K562 (cell line): Measurements from ENCODE around the gene MEDAG. TPM values are rescaled to one million over a fixed set of nuclear protein-coding genes. Genes with fewer than 3 reads are reported as not detected.

Experiments
- ATAC-seq: fragments of 200-7000 bp; cut with Tn5 transposase; 3 replicates; pipeline ENCODE4 v1.9.1; 2020; ENCODE audit warnings: moderate library complexity
- BruUV-seq: library from RNA; stranded (reverse); fragments of 400-500 nt; replicated peaks from 2 replicates; lab custom pipeline; 2021; lab: Mats Ljungman, UMichigan
- CTCF ChIA-PET: fragments of 300-600 bp; formaldehyde crosslinking; extraction: SDS; loops from one replicate; lab custom pipeline; 2021; ENCODE audit warnings: low intra/inter-chr PET ratio; lab: Yijun Ruan, JAX
- POLR2A ChIA-PET: fragments of 300-600, 350-650 bp; sonication (Branson Sonifier 250); formaldehyde crosslinking; extraction: SDS; loops from one replicate; lab custom pipeline; 2021; ENCODE audit warnings: antibody characterized with exemption, inconsistent platforms; lab: Yijun Ruan, JAX
- DNase-seq, 4 experiments: peaks; one replicate each; pipeline versions ENCODE4 v3.0.0 to v3.0.0-alpha.2; 2011 to 2018; ENCODE audit warnings: low spot score in 3 of 4, mixed read lengths in 3 of 4; ENCODE audit errors: extremely low read depth in 1 of 4
- FAIRE-seq: peaks from 2 replicates; lab custom pipeline; 2011; peaks lifted over from hg19 to GRCh38; lab: Jason Lieb, UNC
- H2AFZ ChIP-seq: 2 replicates; pipeline ENCODE4 v1.6.0; 2011; ENCODE audit warnings: low read depth, low read length, control low read depth, inconsistent platforms
- H3K27ac ChIP-seq: fragments of 200-600 bp; 3 replicates; pipeline ENCODE4 v1.8.0; 2011; ENCODE audit warnings: low read depth, mild to moderate bottlenecking, control low read depth, inconsistent platforms, low read length, moderate library complexity, mixed read lengths; ENCODE audit errors: extremely low read depth
- H3K27me3 ChIP-seq, 2 experiments: fragments of 300-600 bp in 1 of 2; 2 replicates in 1 of 2; 3 replicates in 1 of 2; pipeline versions ENCODE4 v1.6.0 to v1.8.0; 2011; ENCODE audit warnings: inconsistent platforms in 2 of 2, low read length in 2 of 2, mild to moderate bottlenecking in 1 of 2, mixed read lengths in 1 of 2, moderate library complexity in 1 of 2; ENCODE audit not compliant: control insufficient read depth in 2 of 2, insufficient read depth in 2 of 2
- H3K36me3 ChIP-seq: fragments of 300-600 bp; 3 replicates; pipeline ENCODE4 v1.8.0; 2011; ENCODE audit warnings: mild to moderate bottlenecking, low read length, inconsistent platforms; ENCODE audit not compliant: control insufficient read depth, insufficient read depth
- H3K4me1 ChIP-seq, 2 experiments: fragments of 200-600 bp in 1 of 2; replicated peaks in 1 of 2; 2 replicates in 1 of 2; 3 replicates in 1 of 2; pipeline versions ENCODE4 v1.5.1 to v1.8.0; 2011; ENCODE audit warnings: inconsistent platforms in 2 of 2, low read length in 2 of 2, mild to moderate bottlenecking in 1 of 2, mixed read lengths in 1 of 2, moderate library complexity in 1 of 2; ENCODE audit not compliant: control insufficient read depth in 2 of 2, insufficient read depth in 2 of 2
- H3K4me2 ChIP-seq: 2 replicates; pipeline ENCODE4 v1.6.1; 2011; ENCODE audit warnings: low read length, control low read depth, inconsistent platforms, mixed read lengths; ENCODE audit not compliant: insufficient read depth
- H3K4me3 ChIP-seq: fragments of 200-600 bp; sonication (generic), shearing (Covaris generic); 2 replicates; pipeline ENCODE4 v1.5.1; 2016; ENCODE audit warnings: control low read depth, inconsistent platforms
- H3K79me2 ChIP-seq: fragments of 200-600 bp; 3 replicates; pipeline ENCODE4 v1.8.0; 2011; ENCODE audit warnings: low read length, inconsistent platforms; ENCODE audit not compliant: control insufficient read depth, insufficient read depth
- H3K9ac ChIP-seq, 2 experiments: 2 replicates each; pipeline versions ENCODE4 v1.6.0 to v1.6.1; 2011; ENCODE audit warnings: low read depth in 2 of 2, low read length in 2 of 2, control low read depth in 1 of 2, inconsistent platforms in 1 of 2, mild to moderate bottlenecking in 1 of 2, mixed read lengths in 1 of 2; ENCODE audit not compliant: insufficient read depth in 1 of 2
- H3K9me1 ChIP-seq: one replicate; pipeline ENCODE4 v1.6.0; 2011; ENCODE audit warnings: inconsistent platforms, mild to moderate bottlenecking, low read length, moderate library complexity; ENCODE audit not compliant: control insufficient read depth, insufficient read depth
- H3K9me3 ChIP-seq: replicated peaks from 2 replicates; pipeline ENCODE4 v1.5.1; 2011; ENCODE audit warnings: low read depth, low read length, inconsistent platforms; ENCODE audit not compliant: control insufficient read depth, insufficient read depth
- H4K20me1 ChIP-seq: replicated peaks from 2 replicates; pipeline ENCODE4 v1.6.1; 2011; ENCODE audit warnings: low read length, inconsistent platforms, mixed read lengths; ENCODE audit not compliant: control insufficient read depth, insufficient read depth
- ETV5 ChIP-seq: sonication (generic); formaldehyde crosslinking; IDR thresholded peaks from 2 replicates; pipeline ENCODE4 v1.4.0; 2020; ENCODE audit warnings: low read depth, mild to moderate bottlenecking, missing genetic modification reagents
- FIP1L1 ChIP-seq: fragments of 200-400 bp; formaldehyde crosslinking; IDR thresholded peaks from 2 replicates; pipeline ENCODE4 v1.6.1; 2018; ENCODE audit warnings: mild to moderate bottlenecking, low read depth, low read length; ENCODE audit not compliant: poor library complexity, severe bottlenecking
- HNRNPH1 ChIP-seq: fragments of 200-400 bp; formaldehyde crosslinking; optimal IDR thresholded peaks from 2 replicates; pipeline ENCODE3; 2017; ENCODE audit warnings: low read depth, mild to moderate bottlenecking, low read length, moderate library complexity
- KAT7 ChIP-seq: sonication (generic); formaldehyde crosslinking; IDR thresholded peaks from 2 replicates; pipeline ENCODE4 v1.8.0; 2022; ENCODE audit warnings: missing genetic modification reagents, mild to moderate bottlenecking, borderline replicate concordance
- LEF1 ChIP-seq: fragments of 450-650 bp; IDR thresholded peaks from 2 replicates; pipeline ENCODE4 v1.6.1; 2016; ENCODE audit warnings: mild to moderate bottlenecking
- NR3C1 ChIP-seq: sonication (generic); formaldehyde crosslinking; IDR thresholded peaks from 2 replicates; pipeline ENCODE4 v1.8.1; 2022; ENCODE audit warnings: missing genetic modification reagents
- PHF20 ChIP-seq: fragments of 450-650 bp; IDR thresholded peaks from 2 replicates; pipeline ENCODE4 v1.6.1; 2018; ENCODE audit not compliant: partially characterized antibody
- POLR3A ChIP-seq: IDR thresholded peaks from 2 replicates; pipeline ENCODE4 v1.6.1; 2011; ENCODE audit warnings: borderline replicate concordance, mild to moderate bottlenecking, moderate library complexity; ENCODE audit not compliant: insufficient read length, insufficient read depth; ENCODE audit errors: extremely low read depth
- POU5F1 ChIP-seq: fragments of 150-350 bp; IDR thresholded peaks from 2 replicates; pipeline ENCODE4 v1.6.1; 2014; ENCODE audit warnings: borderline replicate concordance, low read length, low read depth, mild to moderate bottlenecking; ENCODE audit not compliant: partially characterized antibody
- ZFX ChIP-seq: sonication (generic); formaldehyde crosslinking; IDR thresholded peaks from 2 replicates; pipeline ENCODE4 v1.8.0; 2022; ENCODE audit warnings: mild to moderate bottlenecking, missing genetic modification reagents, moderate library complexity
- ZNF324 ChIP-seq: fragments of 250-450 bp; sonication (Bioruptor Pico); IDR thresholded peaks from 2 replicates; pipeline ENCODE4 v1.4.0; 2020; ENCODE audit warnings: mild to moderate bottlenecking
- ZNF431 ChIP-seq: sonication (generic); formaldehyde crosslinking; IDR thresholded peaks from 2 replicates; pipeline ENCODE4 v1.8.0; 2022; ENCODE audit warnings: mild to moderate bottlenecking, missing genetic modification reagents
- ZNF507 ChIP-seq: conservative IDR thresholded peaks from 2 replicates; pipeline ENCODE4 v1.6.1; 2017; ENCODE audit warnings: missing genetic modification characterization, missing compliant biosample characterization
- WGBS: fragments of 100-300 bp; shearing (Covaris generic); methylation state at CpG from one replicate; pipeline ENCODE4 v1.1.6; 2016; ENCODE audit warnings: low coverage, mixed read lengths; ENCODE audit not compliant: insufficient coverage; ENCODE audit errors: missing lambda C conversion rate; 5-methylcytosine and 5-hydroxymethylcytosine counted together
- in situ Hi-C: fragments of 300-500 bp; cut with MboI; formaldehyde crosslinking; loops from 4 replicates; pipeline ENCODE4 v1.15.0; 2018; ENCODE audit warnings: inconsistent platforms, mixed read lengths
- intact Hi-C: fragments of 100-400 bp; cut with micrococcal nuclease; formaldehyde crosslinking; loops from 2 replicates; pipeline ENCODE4 v1.14.2; 2022
- polyA plus RNA-seq, 8 experiments: library from polyadenylated mRNA; depleted of rRNA in 4 of 8; stranded (reverse) in 5 of 8; unstranded in 3 of 8; fragments of >200 nt; fragmentation: Nextera tagmentation in 2 of 8; fragmentation: Illumina TruSeq in 1 of 8; extraction: Ambion mirVana in 2 of 8; extraction: Trizol in 1 of 8; gene quantifications; 2 replicates each; pipeline versions ENCODE4 v1.2.1 to v1.2.3, GENCODE V29; 2011 to 2014; ENCODE audit warnings: inconsistent platforms in 1 of 8, missing spikeins in 1 of 8
- total RNA-seq, 7 experiments: library from RNA; depleted of rRNA in 6 of 7; stranded (reverse); fragments of >200 nt in 6 of 7; fragmentation: Illumina TruSeq in 2 of 7; extraction: Trizol in 2 of 7; gene quantifications; 2 replicates each; pipeline versions ENCODE4 v1.2.1 to v1.2.3, GENCODE V29; 2011 to 2021; ENCODE audit warnings: low replicate concordance in 1 of 7

MEDAG gene
- total and polyA plus RNA-seq, 9 of the 15 experiments (the other 6 are each of a cell fraction or from before 2014, with no cell fraction given), result not detected

DNA sequence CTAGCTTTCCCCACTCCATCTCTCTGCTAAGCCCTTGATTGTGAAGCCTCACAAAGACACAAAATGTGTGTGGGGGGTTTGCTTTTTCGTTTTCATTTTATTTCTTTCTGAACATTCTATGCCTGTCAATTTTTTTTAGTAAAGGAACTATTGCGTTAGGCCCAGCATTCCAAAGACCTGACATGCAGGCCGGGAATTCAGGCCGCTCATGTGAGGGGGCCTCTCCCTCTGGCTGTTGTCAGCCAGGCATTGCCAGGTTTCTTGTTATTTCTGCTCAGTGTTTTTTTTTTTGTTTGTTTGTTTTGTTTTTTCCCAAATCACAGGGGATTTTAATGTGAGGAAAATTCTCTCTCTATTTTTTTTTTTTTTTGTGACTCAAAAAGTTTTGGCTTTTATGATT lies 10.3 kb upstream of the MEDAG start:
- BruUV-seq, result no TSS peak
- no peak for FAIRE-seq
- Histone ChIP-seq H3K9me1 (no peaks in the 10 kb centered on the region), H3K9ac (no peak overlapping the region), H3K4me2 (no peak overlapping the region), H3K27me3 (no peaks in the 10 kb centered on the region; a peak in 1 of 5 replicates)
- 7% methylated on average over 4 of the region's 4 CpGs for WGBS
- TF ChIP-seq LEF1 (no peak), ZFX (CRISPR knock-in tag) (no peak), KAT7 (CRISPR knock-in tag) (no peak), POU5F1 (no peak), ETV5 (CRISPR knock-in tag) (no peak), POLR3A (no peak), FIP1L1 (no peak), NR3C1 (no peak), ZNF507 (no peak), HNRNPH1 (no peak), ZNF324 (CRISPR knock-in tag) (no peak), ZNF431 (no peak), PHF20 (no peak)
- TF ChIP-seq, all 486 proteins: peak for 0
- POLR2A ChIA-PET, result no interaction called here
- H3K9me3 ChIP-seq, result no peaks in the 10 kb centered on the region
- no peaks in the 10 kb centered on the region for H3K4me1 ChIP-seq
- no peaks in the 10 kb centered on the region for H3K36me3 ChIP-seq
- H3K4me3 ChIP-seq, result no peak overlapping the region
- H2AFZ ChIP-seq, result no peak overlapping the region
- no peak overlapping the region for H3K27ac ChIP-seq
- in situ Hi-C loops (no loop called here), intact Hi-C loops (no loop called here)
- DNase-seq (no peak), ATAC-seq (no peak)
- H3K79me2 ChIP-seq, result no peaks in the 10 kb centered on the region
- CTCF ChIA-PET, result no interaction called here
- no peaks in the 10 kb centered on the region for H4K20me1 ChIP-seq
